ENCODE data around the gene ARHGAP10. TPM values are rescaled to one million over a fixed set of nuclear protein-coding genes. Genes with fewer than 3 reads are reported as not detected.

ARHGAP10 gene
- total RNA-seq, 1 donor from 2014 or later: 26.9 TPM

DNA sequence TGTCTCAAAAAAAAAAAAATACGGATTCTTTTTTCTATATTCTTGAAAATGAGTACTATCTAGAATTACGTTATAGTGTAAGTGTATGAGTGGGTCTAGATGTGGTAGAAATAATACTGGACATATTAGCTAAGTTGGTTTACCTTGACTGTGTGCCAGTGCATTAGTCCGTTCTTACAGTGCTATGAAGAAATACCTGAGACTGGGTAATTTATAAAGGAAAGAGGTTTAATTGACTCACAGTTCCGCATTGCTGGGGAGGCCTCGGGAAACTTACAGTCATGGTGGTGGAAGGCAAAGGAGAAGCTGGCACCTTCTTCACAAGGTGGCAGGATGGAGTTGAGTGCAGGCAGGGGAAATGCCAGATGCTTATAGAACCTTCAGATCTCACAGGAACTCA is 92.4 kb downstream of the ARHGAP10 start:
- TF ChIP-seq, protein P1, sequence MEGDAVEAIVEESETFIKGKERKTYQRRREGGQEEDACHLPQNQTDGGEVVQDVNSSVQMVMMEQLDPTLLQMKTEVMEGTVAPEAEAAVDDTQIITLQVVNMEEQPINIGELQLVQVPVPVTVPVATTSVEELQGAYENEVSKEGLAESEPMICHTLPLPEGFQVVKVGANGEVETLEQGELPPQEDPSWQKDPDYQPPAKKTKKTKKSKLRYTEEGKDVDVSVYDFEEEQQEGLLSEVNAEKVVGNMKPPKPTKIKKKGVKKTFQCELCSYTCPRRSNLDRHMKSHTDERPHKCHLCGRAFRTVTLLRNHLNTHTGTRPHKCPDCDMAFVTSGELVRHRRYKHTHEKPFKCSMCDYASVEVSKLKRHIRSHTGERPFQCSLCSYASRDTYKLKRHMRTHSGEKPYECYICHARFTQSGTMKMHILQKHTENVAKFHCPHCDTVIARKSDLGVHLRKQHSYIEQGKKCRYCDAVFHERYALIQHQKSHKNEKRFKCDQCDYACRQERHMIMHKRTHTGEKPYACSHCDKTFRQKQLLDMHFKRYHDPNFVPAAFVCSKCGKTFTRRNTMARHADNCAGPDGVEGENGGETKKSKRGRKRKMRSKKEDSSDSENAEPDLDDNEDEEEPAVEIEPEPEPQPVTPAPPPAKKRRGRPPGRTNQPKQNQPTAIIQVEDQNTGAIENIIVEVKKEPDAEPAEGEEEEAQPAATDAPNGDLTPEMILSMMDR (IDR thresholded peaks at IDR 0.05): no peak
- Histone ChIP-seq H3K36me3 (no peaks in the 10 kb centered on the region), H3K27ac (no peak overlapping the region), H3K27me3 (no peaks in the 10 kb centered on the region), H3K4me1 (peaks cover 38% of the 10 kb centered on the region), H3K9me3 (no peaks in the 10 kb centered on the region), H3K4me3 (no peak overlapping the region)
- DNase-seq (no peak), ATAC-seq (peak; percentile 9)
- intact Hi-C loops (cut with DNase I): no loop called here

DNA sequence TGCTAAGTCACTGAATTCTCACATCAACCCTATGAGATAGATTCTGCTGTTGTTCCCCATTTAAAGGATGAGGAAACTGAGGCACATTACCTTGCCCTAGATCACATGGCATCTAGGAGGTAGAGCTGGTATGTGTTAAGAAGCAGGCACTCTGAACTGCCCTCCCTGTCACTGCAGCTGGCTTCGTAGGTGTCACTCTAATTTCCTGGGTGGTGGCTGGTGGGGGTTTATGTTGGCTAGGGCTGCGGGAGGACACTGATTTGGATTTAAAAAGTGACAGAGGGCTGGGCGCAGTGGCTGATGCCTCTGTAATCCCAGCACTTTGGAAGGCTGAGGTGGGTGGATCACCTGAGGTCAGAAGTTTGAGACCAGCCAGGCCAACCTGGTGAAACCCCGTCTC is 93.0 kb downstream of the ARHGAP10 start:
- intact Hi-C loops (cut with DNase I): no loop called here
- H3K4me1 ChIP-seq: peaks cover 44% of the 10 kb centered on the region
- no peak for DNase-seq
- no peak overlapping the region for H3K27ac ChIP-seq
- no peaks in the 10 kb centered on the region for H3K27me3 ChIP-seq
- no peak for ATAC-seq
- H3K4me3 ChIP-seq: no peak overlapping the region
- TF ChIP-seq, protein P1 (IDR thresholded peaks at IDR 0.05): no peak
- no peaks in the 10 kb centered on the region for H3K36me3 ChIP-seq
- H3K9me3 ChIP-seq: no peaks in the 10 kb centered on the region

DNA sequence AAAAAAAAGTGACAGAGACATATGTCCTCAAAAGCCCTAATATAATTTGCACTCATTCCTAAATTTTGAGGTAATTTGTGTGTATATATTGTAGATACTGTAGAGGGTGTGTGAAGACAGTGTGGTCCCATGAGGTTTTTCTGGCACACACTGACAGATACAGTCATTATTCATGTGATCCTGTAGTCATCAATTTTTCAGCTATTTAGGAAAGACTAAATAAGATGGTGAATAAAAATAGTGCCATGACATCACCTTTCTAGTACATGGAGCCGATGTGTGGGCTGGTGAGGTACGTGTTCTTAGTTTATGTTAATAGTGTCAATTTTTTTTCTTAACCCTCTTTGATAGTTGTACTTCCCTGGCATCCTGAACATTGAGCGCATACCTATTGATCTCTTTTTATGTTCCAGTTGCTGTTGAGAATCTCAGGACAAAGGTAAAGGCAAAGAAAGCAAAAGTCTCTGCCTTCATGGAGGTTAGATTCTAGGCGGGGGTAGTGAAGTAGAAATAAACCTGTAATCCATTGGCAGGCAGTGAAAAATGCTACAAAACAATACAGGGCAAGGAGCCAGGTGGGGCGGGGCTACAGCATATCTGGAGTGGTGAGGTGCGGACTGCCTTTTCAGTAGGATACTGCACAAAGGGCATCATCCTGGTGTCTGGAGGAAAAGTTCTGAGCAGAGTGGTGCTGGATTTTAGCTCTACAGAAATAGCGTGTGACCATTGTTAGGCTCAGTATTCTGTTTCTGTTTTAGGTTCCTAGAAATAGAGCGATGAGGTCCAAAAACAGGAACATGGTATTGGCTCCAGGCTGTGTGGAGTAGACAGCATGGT is 93.8 kb downstream of the ARHGAP10 start:
- intact Hi-C loops (cut with DNase I): no loop called here
- H3K27ac ChIP-seq: no peak overlapping the region
- no peaks in the 10 kb centered on the region for H3K27me3 ChIP-seq
- DNase-seq (no peak), ATAC-seq (peak; percentile 67)
- peaks cover 52% of the 10 kb centered on the region for H3K4me1 ChIP-seq
- H3K36me3 ChIP-seq: no peaks in the 10 kb centered on the region
- TF ChIP-seq, protein P1 (IDR thresholded peaks at IDR 0.05): no peak
- H3K4me3 ChIP-seq: no peak overlapping the region
- no peaks in the 10 kb centered on the region for H3K9me3 ChIP-seq

DNA sequence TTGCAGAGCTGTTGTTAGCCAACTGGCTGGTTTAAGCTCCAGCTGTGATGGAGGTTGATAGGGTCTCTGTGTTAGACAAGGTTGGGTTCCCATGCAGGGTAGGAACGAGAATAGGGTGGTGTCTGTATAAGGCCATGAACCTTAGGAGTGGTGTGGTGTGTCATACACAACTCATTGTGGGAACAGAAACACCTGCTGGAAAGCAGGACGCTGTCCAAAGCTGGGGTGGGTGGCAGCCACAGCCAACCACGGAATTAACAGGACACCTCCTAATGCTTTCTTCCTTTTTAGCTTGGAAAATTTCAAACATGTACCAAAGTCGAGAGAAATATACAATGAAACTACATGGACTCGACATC is 94.4 kb downstream of the ARHGAP10 start:
- H3K4me1 ChIP-seq: peaks cover 57% of the 10 kb centered on the region
- TF ChIP-seq, protein P1 (IDR thresholded peaks at IDR 0.05): no peak
- intact Hi-C loops (cut with DNase I): no loop called here
- H3K27ac ChIP-seq: no peak overlapping the region
- no peaks in the 10 kb centered on the region for H3K27me3 ChIP-seq
- no peak for ATAC-seq
- H3K36me3 ChIP-seq: no peaks in the 10 kb centered on the region
- H3K4me3 ChIP-seq: no peak overlapping the region
- no peaks in the 10 kb centered on the region for H3K9me3 ChIP-seq
- DNase-seq: no peak

DNA sequence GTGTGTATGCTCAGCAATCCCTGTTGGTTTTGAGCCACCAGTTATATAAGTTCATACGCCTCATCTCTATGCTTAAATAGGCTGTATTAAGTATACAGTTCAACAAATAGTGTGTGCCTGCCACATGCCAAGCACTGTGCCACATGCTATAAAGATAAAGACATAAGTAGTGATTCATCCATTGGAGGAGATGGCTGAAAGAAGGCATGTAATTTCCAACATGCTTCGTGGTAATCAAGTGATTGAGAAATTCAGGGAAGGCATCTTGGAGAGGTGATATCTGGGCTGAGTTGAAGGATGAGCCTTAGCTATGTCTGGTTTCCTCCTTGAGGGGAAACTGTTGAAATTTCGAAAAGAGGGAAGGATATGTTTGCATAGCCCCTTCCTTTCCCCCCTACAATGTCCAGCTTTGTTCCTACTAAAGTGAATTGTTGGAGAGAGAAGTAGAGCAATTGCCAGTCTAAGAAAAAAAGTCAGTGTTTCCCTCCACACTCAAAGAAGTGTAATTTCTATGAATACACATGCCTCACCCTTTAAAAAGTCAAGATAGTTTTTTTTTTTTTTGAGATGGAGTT is 96.5 kb downstream of the ARHGAP10 start:
- H3K27me3 ChIP-seq: no peaks in the 10 kb centered on the region
- H3K4me1 ChIP-seq: peaks cover 53% of the 10 kb centered on the region
- no peaks in the 10 kb centered on the region for H3K9me3 ChIP-seq
- DNase-seq: no peak
- no peaks in the 10 kb centered on the region for H3K36me3 ChIP-seq
- TF ChIP-seq, protein P1 (IDR thresholded peaks at IDR 0.05): no peak
- ATAC-seq: no peak
- H3K4me3 ChIP-seq: no peak overlapping the region
- intact Hi-C loops (cut with DNase I): no loop called here
- peak overlapping the region; percentile 67 for H3K27ac ChIP-seq
